DND-41 (cell line): ENCODE data around the gene GAS7.

Experiments
- EZH2 ChIP-seq: IDR thresholded peaks from 3 replicates; pipeline ENCODE4 v1.6.1; 2012; ENCODE audit warnings: borderline replicate concordance, low read depth, mild to moderate bottlenecking, moderate library complexity, low read length, inconsistent platforms; ENCODE audit not compliant: severe bottlenecking
- TF ChIP-seq, protein P1 (sequence below): IDR thresholded peaks from 2 replicates; pipeline ENCODE4 v1.5.1; 2012; ENCODE audit warnings: borderline replicate concordance, low read length, moderate library complexity, mild to moderate bottlenecking; ENCODE audit not compliant: poor library complexity, severe bottlenecking; ENCODE audit errors: extremely low read depth

DNA sequence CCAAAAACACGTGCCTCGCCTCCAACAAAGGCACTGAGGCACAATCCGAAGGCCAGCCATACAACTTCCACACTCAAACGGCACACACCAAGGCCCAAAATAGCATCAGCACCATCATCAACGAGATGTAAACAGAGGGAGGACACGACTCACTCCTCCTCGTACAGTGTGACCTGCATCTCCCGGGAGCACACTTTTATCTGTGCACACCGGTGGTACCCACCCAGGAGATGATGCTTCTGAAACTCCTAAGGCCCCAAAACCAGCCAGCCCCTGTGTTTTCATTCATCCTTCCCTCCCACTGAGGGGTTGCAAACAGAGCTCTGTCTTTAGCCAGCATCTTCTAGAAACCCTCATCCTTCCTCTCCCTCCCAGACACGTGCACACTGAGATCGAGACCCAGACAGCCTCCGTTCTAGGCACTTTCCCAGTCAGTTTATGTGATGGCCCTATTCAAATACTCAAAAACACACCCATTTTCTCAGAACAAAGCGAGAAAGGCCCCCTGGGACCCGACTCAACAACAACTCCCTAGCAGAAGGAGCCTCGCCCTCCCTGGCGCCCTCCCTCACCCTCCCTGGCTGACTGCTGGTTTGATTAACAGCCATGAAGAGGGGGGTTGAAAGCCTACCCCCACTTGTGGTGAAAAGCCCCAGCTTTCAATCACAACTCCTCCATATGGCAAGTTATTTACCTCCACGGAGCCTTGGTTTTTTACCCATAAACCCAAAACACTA, 76.3 kb downstream of the GAS7 start:
- TF ChIP-seq, protein P1, sequence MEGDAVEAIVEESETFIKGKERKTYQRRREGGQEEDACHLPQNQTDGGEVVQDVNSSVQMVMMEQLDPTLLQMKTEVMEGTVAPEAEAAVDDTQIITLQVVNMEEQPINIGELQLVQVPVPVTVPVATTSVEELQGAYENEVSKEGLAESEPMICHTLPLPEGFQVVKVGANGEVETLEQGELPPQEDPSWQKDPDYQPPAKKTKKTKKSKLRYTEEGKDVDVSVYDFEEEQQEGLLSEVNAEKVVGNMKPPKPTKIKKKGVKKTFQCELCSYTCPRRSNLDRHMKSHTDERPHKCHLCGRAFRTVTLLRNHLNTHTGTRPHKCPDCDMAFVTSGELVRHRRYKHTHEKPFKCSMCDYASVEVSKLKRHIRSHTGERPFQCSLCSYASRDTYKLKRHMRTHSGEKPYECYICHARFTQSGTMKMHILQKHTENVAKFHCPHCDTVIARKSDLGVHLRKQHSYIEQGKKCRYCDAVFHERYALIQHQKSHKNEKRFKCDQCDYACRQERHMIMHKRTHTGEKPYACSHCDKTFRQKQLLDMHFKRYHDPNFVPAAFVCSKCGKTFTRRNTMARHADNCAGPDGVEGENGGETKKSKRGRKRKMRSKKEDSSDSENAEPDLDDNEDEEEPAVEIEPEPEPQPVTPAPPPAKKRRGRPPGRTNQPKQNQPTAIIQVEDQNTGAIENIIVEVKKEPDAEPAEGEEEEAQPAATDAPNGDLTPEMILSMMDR = peak; percentile 20
- no peak for TF ChIP-seq EZH2
